Stimulated activated CD4-positive, alpha-beta T cell treated with anti-CD3 and anti-CD28 coated beads, Interleukin-15, amount 100 ng/mL, for 1 hour (primary cell): ENCODE results near the gene CAPN14.

Source experiments
- DNase-seq, 2 donors: peaks; one replicate each; pipeline ENCODE4 v3.0.0-alpha.2; 2020; ENCODE audit warnings: low read depth in 1 of 2, low spot score in 1 of 2

Gene CAPN14

GRCh38 chr2:31217465-31218200 lies at the start of gene CAPN14:
Gene CAPN14 (minus strand): TSS chr2:31217515. CDS start chr2:31205447, 12,068 bp downstream.
- no peak for DNase-seq

GRCh38 chr2:31266804-31267203 lies 49.5 kb upstream of the CAPN14 start:
- no peak for DNase-seq

- no peak for DNase-seq
Measured at GRCh38 chr2:31265234-31265633, 47.9 kb upstream of the CAPN14 start.

GRCh38 chr2:31263636-31264190 lies 46.4 kb upstream of the CAPN14 start:
- no peak for DNase-seq

GRCh38 chr2:31260870-31261269 lies 43.6 kb upstream of the CAPN14 start:
- DNase-seq: no peak

- DNase-seq: no peak
Measured at GRCh38 chr2:31259075-31259474, 41.8 kb upstream of the CAPN14 start.

- no peak for DNase-seq
Measured at GRCh38 chr2:31258351-31258750, 41.0 kb upstream of the CAPN14 start.

GRCh38 chr2:31256611-31257382 lies 39.5 kb upstream of the CAPN14 start:
- DNase-seq: no peak

- DNase-seq: no peak
Measured at GRCh38 chr2:31255911-31256571, 38.7 kb upstream of the CAPN14 start.

GRCh38 chr2:31254237-31255203 lies 37.2 kb upstream of the CAPN14 start:
- no peak for DNase-seq

GRCh38 chr2:31253356-31254131 lies 36.2 kb upstream of the CAPN14 start:
- DNase-seq: no peak

- no peak for DNase-seq
Measured at GRCh38 chr2:31251851-31252250, 34.5 kb upstream of the CAPN14 start.

GRCh38 chr2:31251018-31251417 lies 33.7 kb upstream of the CAPN14 start:
- DNase-seq: no peak

GRCh38 chr2:31249009-31249690 lies 31.8 kb upstream of the CAPN14 start:
- DNase-seq: no peak

GRCh38 chr2:31248139-31248538 lies 30.8 kb upstream of the CAPN14 start:
- DNase-seq: no peak

- no peak for DNase-seq
Measured at GRCh38 chr2:31247711-31248110, 30.4 kb upstream of the CAPN14 start.

- no peak for DNase-seq
Measured at GRCh38 chr2:31246184-31246852, 29.0 kb upstream of the CAPN14 start.

- no peak for DNase-seq
Measured at GRCh38 chr2:31244101-31244500, 26.8 kb upstream of the CAPN14 start.

- no peak for DNase-seq
Measured at GRCh38 chr2:31243053-31243452, 25.7 kb upstream of the CAPN14 start.
